IMR-90 (cell line): ENCODE results near the gene GRIK1. TPM values are rescaled to one million over a fixed set of nuclear protein-coding genes. Genes with fewer than 3 reads are reported as not detected.

Source experiments
- ATAC-seq: fragments of 200-7000 bp; cut with Tn5 transposase; 2 replicates; pipeline ENCODE4 v1.9.1; 2020; ENCODE audit warnings: low read depth, mild to moderate bottlenecking, moderate library complexity
- BruUV-seq: library from RNA; stranded (reverse); fragments of 400-500 nt; replicated peaks from 2 replicates; lab custom pipeline; 2021; lab: Mats Ljungman, UMichigan
- CTCF ChIA-PET: fragments of 300-600 bp; formaldehyde crosslinking; extraction: SDS; loops from one replicate; lab custom pipeline; 2021; ENCODE audit warnings: antibody characterized with exemption; lab: Yijun Ruan, JAX
- POLR2A ChIA-PET: fragments of 300-600 bp; sonication (Branson Sonifier 250); formaldehyde crosslinking; loops from one replicate; lab custom pipeline; 2022; ENCODE audit warnings: antibody characterized with exemption; ENCODE audit not compliant: unreplicated experiment; lab: Charles Lee
- DNase-seq: peaks from one replicate; pipeline ENCODE4 v3.0.0; 2013
- H2AFZ ChIP-seq: replicated peaks from 2 replicates; pipeline ENCODE3; 2013; ENCODE audit warnings: low read length, mild to moderate bottlenecking; ENCODE audit not compliant: poor library complexity
- H2AK5ac ChIP-seq: 2 replicates; pipeline ENCODE4 v1.6.1; 2013; ENCODE audit warnings: low read depth, low read length, inconsistent platforms
- H2AK9ac ChIP-seq: replicated peaks from 2 replicates; pipeline ENCODE3; 2013; ENCODE audit warnings: mild to moderate bottlenecking, low read depth, low read length, moderate library complexity; ENCODE audit not compliant: poor library complexity
- H2BK120ac ChIP-seq: 2 replicates; pipeline ENCODE4 v1.6.1; 2013; ENCODE audit warnings: low read depth, low read length, inconsistent platforms
- H2BK15ac ChIP-seq: 3 replicates; pipeline ENCODE4 v1.6.1; 2013; ENCODE audit warnings: low read depth, low read length, inconsistent platforms
- H2BK20ac ChIP-seq: 2 replicates; pipeline ENCODE4 v1.6.1; 2013; ENCODE audit warnings: low read depth, mild to moderate bottlenecking, inconsistent platforms, low read length, moderate library complexity
- H2BK5ac ChIP-seq: 2 replicates; pipeline ENCODE4 v1.6.1; 2013; ENCODE audit warnings: mild to moderate bottlenecking, low read depth, low read length, inconsistent platforms; ENCODE audit not compliant: poor library complexity, severe bottlenecking
- H3K14ac ChIP-seq: replicated peaks from 2 replicates; pipeline ENCODE4 v1.6.1; 2013; ENCODE audit warnings: low read depth, low read length, inconsistent platforms
- H3K18ac ChIP-seq: 2 replicates; pipeline ENCODE4 v1.6.1; 2013; ENCODE audit warnings: low read depth, low read length, control low read depth
- H3K23ac ChIP-seq: 2 replicates; pipeline ENCODE4 v1.6.1; 2013; ENCODE audit warnings: low read depth, low read length, inconsistent platforms
- H3K27ac ChIP-seq: 2 replicates; pipeline ENCODE4 v1.5.1; 2013; ENCODE audit warnings: mild to moderate bottlenecking, control low read depth, low read length; ENCODE audit not compliant: insufficient read depth
- H3K27me3 ChIP-seq: 2 replicates; pipeline ENCODE4 v1.6.1; 2013; ENCODE audit warnings: low read length; ENCODE audit not compliant: control insufficient read depth, insufficient read depth
- H3K36me3 ChIP-seq: 2 replicates; pipeline ENCODE4 v1.6.1; 2013; ENCODE audit warnings: low read length, mixed read lengths; ENCODE audit not compliant: control insufficient read depth, insufficient read depth
- H3K4ac ChIP-seq: 2 replicates; pipeline ENCODE4 v1.6.1; 2013; ENCODE audit warnings: low read depth, low read length, inconsistent platforms
- H3K4me1 ChIP-seq: 2 replicates; pipeline ENCODE4 v1.6.1; 2013; ENCODE audit warnings: low read length, mixed read lengths; ENCODE audit not compliant: control insufficient read depth, insufficient read depth
- H3K4me2 ChIP-seq: 2 replicates; pipeline ENCODE4 v1.6.1; 2013; ENCODE audit warnings: low read depth, mild to moderate bottlenecking, control low read depth, low read length, moderate library complexity
- H3K4me3 ChIP-seq: 2 replicates; pipeline ENCODE4 v1.5.1; 2013; ENCODE audit warnings: low read depth, mild to moderate bottlenecking, control low read depth, low read length, moderate library complexity; ENCODE audit not compliant: insufficient read depth
- H3K56ac ChIP-seq: 2 replicates; pipeline ENCODE4 v1.6.1; 2013; ENCODE audit warnings: low read length, inconsistent platforms; ENCODE audit not compliant: insufficient read depth; ENCODE audit errors: extremely low read depth
- H3K79me1 ChIP-seq, 2 experiments: 2 replicates each; pipeline ENCODE4 v1.6.1; 2013; ENCODE audit warnings: low read length in 2 of 2, inconsistent platforms in 1 of 2, low read depth in 1 of 2
- H3K9ac ChIP-seq: 2 replicates; pipeline ENCODE4 v1.6.1; 2013; ENCODE audit warnings: low read depth, low read length, control low read depth
- H3K9me1 ChIP-seq: 2 replicates; pipeline ENCODE4 v1.6.1; 2013; ENCODE audit warnings: low read length, inconsistent platforms; ENCODE audit not compliant: insufficient read depth
- H3K9me3 ChIP-seq: 2 replicates; pipeline ENCODE4 v1.6.1; 2013; ENCODE audit warnings: low read length; ENCODE audit not compliant: control insufficient read depth, insufficient read depth
- H4K20me1 ChIP-seq: 2 replicates; pipeline ENCODE4 v1.6.1; 2013; ENCODE audit warnings: low read length, inconsistent platforms; ENCODE audit not compliant: insufficient read depth
- H4K5ac ChIP-seq: 2 replicates; pipeline ENCODE4 v1.6.1; 2013; ENCODE audit warnings: mild to moderate bottlenecking, low read depth, low read length, control low read depth
- H4K8ac ChIP-seq, 2 experiments: 2 replicates each; pipeline ENCODE4 v1.6.1; 2013; ENCODE audit warnings: low read depth in 2 of 2, low read length in 2 of 2, control low read depth in 1 of 2, inconsistent platforms in 1 of 2
- H4K91ac ChIP-seq: 2 replicates; pipeline ENCODE4 v1.6.1; 2013; ENCODE audit warnings: low read depth, low read length, inconsistent platforms; ENCODE audit not compliant: insufficient read depth
- CEBPB ChIP-seq: IDR thresholded peaks from 2 replicates; pipeline ENCODE4 v1.6.1; 2012; ENCODE audit warnings: low read depth, low read length, improper control_type of control experiment
- ELK1 ChIP-seq: fragments of 150-350 bp; IDR thresholded peaks from 2 replicates; pipeline ENCODE4 v1.6.1; 2016; ENCODE audit warnings: low read depth, mild to moderate bottlenecking, low read length, moderate library complexity, borderline replicate concordance
- USF2 ChIP-seq: fragments of 150-350 bp; IDR thresholded peaks from 2 replicates; pipeline ENCODE4 v1.6.1; 2017; ENCODE audit warnings: mild to moderate bottlenecking, antibody characterized with exemption, low read length, low read depth
- WGBS, 2 experiments: methylation state at CpG; one replicate each; pipeline versions ENCODE4 v1.1.5 to v1.1.7; 2013; ENCODE audit warnings: missing lambda C conversion rate in 2 of 2; ENCODE audit not compliant: insufficient read length in 1 of 2; ENCODE audit errors: extremely low coverage in 2 of 2; 5-methylcytosine and 5-hydroxymethylcytosine counted together
- dilution Hi-C: fragments of 300-500 bp; cut with HindIII; formaldehyde crosslinking; loops from one replicate; pipeline ENCODE4 v1.14.3; 2018; ENCODE audit warnings: low sequenced_read_pairs; ENCODE audit not compliant: unreplicated experiment
- in situ Hi-C: fragments of 300-500 bp; cut with MboI; formaldehyde crosslinking; loops from 3 replicates; pipeline ENCODE4 v1.14.3; 2019; ENCODE audit warnings: low sequenced_read_pairs, inconsistent platforms, mixed read lengths
- intact Hi-C: fragments of 100-400 bp; cut with micrococcal nuclease; formaldehyde crosslinking; loops from 2 replicates; pipeline ENCODE4 v1.10.0; 2022
- polyA plus RNA-seq, 3 experiments: library from polyadenylated mRNA; depleted of rRNA; stranded (reverse); fragments of >200 nt; gene quantifications; 2 replicates each; pipeline ENCODE4 v1.2.3, GENCODE V29; 2012; ENCODE audit warnings: low replicate concordance in 1 of 3
- total RNA-seq: library from RNA; depleted of rRNA; stranded (reverse); fragments of >200 nt; gene quantifications from 2 replicates; pipeline ENCODE4 v1.2.3, GENCODE V29; 2012

Gene GRIK1
- total and polyA plus RNA-seq, 2 of the 4 experiments (the other 2 are of a cell fraction) = not detected

DNA sequence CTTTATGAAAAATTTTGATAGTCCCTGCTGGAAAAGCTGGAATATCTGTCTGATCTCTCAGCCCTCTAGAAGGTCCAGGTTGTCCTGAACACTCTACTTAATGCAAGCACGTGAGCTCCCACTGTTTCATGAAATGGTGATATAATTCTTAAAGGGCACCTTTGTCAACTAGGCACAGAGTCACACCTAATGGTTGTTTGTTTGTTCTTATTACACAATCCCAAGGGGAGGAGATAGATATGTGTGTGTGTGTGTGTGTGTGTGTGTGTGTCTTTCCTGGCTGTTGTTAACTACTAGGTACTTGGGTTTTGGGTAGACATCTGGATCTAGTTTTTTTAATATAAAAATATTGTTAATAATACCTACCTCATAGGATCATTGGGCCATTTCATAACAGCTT is 63.9 kb downstream of the GRIK1 start:
- no CpG with 5 or more reads among the region's 1 CpG for WGBS, 2 experiments
- POLR2A ChIA-PET = no interaction called here
- Histone ChIP-seq H2AK5ac (no peak overlapping the region), H2BK5ac (no peak overlapping the region), H3K79me1 (no peaks in the 10 kb centered on the region), H3K23ac (no peak overlapping the region), H4K8ac (no peak overlapping the region), H2AFZ (no peak overlapping the region), H3K4me3 (no peak overlapping the region), H2AK9ac (no peak overlapping the region), H3K18ac (no peak overlapping the region), H3K36me3 (no peaks in the 10 kb centered on the region), H3K9me1 (no peaks in the 10 kb centered on the region), H4K5ac (no peak overlapping the region), H3K14ac (no peak overlapping the region), H2BK15ac (no peak overlapping the region), H4K91ac (no peak overlapping the region), H2BK20ac (no peak overlapping the region), H3K9ac (no peak overlapping the region), H2BK120ac (no peak overlapping the region), H3K4ac (no peak overlapping the region), H3K56ac (no peak overlapping the region), H3K4me2 (no peak overlapping the region), H3K27me3 (no peaks in the 10 kb centered on the region; the same call in 1 of the 2 replicates), H3K27ac (no peak overlapping the region), H3K4me1 (no peaks in the 10 kb centered on the region), H4K20me1 (no peaks in the 10 kb centered on the region), H3K9me3 (no peaks in the 10 kb centered on the region)
- intact Hi-C loops = no loop called here
- DNase-seq = no peak
- no TSS peak for BruUV-seq
- TF ChIP-seq USF2 (no peak), ELK1 (no peak), CEBPB (no peak)
- dilution Hi-C loops = no loop called here
- CTCF ChIA-PET = interaction anchor here (0.8 kb wide), 1 partner anchor 10 kb away, joined by 3 read pairs; no protein-coding TSS in a partner anchor
- no peak for ATAC-seq
- in situ Hi-C loops = no loop called here
